ENCODE results near the gene GARIN5B. TPM values are rescaled to one million over a fixed set of nuclear protein-coding genes. Genes with fewer than 3 reads are reported as not detected.
"Not testable (repeated sequence)": the region's sequence is repeated elsewhere in the genome, so short reads cannot be mapped to it uniquely, and the experiment has no call there.

Gene GARIN5B
- total RNA-seq, 6 donors from 2014 or later: not detected

- H3K4me3 ChIP-seq: no peak overlapping the region
- no peaks in the 10 kb centered on the region for H3K27me3 ChIP-seq
- no peaks in the 10 kb centered on the region for H3K9me3 ChIP-seq
- no peak for DNase-seq
- H3K27ac ChIP-seq: no peak overlapping the region
- TF ChIP-seq, protein P1, sequence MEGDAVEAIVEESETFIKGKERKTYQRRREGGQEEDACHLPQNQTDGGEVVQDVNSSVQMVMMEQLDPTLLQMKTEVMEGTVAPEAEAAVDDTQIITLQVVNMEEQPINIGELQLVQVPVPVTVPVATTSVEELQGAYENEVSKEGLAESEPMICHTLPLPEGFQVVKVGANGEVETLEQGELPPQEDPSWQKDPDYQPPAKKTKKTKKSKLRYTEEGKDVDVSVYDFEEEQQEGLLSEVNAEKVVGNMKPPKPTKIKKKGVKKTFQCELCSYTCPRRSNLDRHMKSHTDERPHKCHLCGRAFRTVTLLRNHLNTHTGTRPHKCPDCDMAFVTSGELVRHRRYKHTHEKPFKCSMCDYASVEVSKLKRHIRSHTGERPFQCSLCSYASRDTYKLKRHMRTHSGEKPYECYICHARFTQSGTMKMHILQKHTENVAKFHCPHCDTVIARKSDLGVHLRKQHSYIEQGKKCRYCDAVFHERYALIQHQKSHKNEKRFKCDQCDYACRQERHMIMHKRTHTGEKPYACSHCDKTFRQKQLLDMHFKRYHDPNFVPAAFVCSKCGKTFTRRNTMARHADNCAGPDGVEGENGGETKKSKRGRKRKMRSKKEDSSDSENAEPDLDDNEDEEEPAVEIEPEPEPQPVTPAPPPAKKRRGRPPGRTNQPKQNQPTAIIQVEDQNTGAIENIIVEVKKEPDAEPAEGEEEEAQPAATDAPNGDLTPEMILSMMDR (IDR thresholded peaks at IDR 0.05): no peak
- no peak for TF ChIP-seq EP300 (IDR thresholded peaks at IDR 0.05)
- TF ChIP-seq POLR2AphosphoS5 (IDR thresholded peaks at IDR 0.05): no peak
- TF ChIP-seq POLR2A (IDR thresholded peaks at IDR 0.05): no peak
- peaks cover 0 to 7% (median 4%) of the 10 kb centered on the region in 4 donors for H3K4me1 ChIP-seq
- 74 to 76% methylated on average over 11 of the region's 11 CpGs for whole genome bisulfite sequencing, 2 donors
- ATAC-seq (ENCODE audit: low FRiP score in 2 of 2): no peak
- H3K36me3 ChIP-seq: no peaks in the 10 kb centered on the region
These were observed 29.2 kb downstream of the GARIN5B start for GRCh38 chr19:55333870-55334269.

DNA sequence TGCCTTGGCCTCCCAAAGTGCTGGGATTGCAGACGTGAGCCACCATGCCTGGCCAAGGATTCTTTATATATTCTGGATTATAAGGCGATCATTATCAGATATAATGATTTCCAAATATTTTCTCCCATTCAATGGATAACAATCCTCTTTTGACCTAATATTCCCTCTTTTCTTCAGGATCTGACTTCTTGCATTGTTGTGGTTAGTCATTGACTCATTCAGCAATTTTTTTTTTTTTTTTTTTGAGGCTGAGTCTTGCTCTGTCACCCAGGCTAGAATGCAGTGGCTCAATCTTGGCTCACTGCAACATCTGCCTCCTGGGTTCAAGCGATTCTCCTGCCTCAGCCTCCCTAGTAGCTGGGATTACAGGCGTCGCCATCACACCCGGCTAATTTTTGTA lies 33.3 kb downstream of the GARIN5B start:
- H3K4me3 ChIP-seq; ATAC-seq (ENCODE audit: low FRiP score in 2 of 2); H3K9me3 ChIP-seq; H3K4me1 ChIP-seq; H3K27ac ChIP-seq; H3K27me3 ChIP-seq; DNase-seq; H3K36me3 ChIP-seq: not testable (repeated sequence)
- WGBS, 2 donors: 85 to 94% methylated on average over 6 of the region's 6 CpGs

DNA sequence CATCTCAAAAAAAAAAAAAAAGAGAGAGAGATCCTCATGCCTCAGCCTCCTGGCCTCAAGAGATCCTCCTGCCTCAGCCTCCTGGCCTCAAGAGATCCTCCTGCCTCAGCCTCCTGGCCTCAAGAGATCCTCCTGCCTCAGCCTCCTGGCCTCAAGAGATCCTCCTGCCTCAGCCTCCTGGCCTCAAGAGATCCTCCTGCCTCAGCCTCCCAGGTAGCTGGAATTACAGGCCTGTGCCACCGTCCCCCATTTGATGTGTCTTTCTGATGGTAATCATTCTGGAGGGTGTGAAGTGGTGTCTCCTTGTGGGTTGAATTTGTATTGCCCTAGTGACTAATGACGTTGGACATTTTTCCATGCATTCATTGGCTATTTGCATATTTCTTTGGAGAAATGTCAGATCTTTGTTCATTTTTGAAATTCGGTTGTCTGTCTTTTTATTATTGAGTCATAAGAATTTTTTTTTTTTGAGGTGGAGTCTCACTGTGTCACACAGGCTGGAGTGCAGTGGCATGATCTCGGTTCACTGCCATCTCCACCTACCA lies 34.2 kb downstream of the GARIN5B start:
- not testable (repeated sequence) for ATAC-seq (ENCODE audit: low FRiP score in 2 of 2); H3K27me3 ChIP-seq; H3K36me3 ChIP-seq; H3K27ac ChIP-seq; H3K9me3 ChIP-seq; H3K4me1 ChIP-seq; DNase-seq; H3K4me3 ChIP-seq
- 77 to 85% methylated on average over 4 of the region's 4 CpGs for WGBS, 2 donors

GRCh38 chr19:55325172-55325571 lies 37.9 kb downstream of the GARIN5B start, which contains the start of gene TMEM150B:
Gene TMEM150B (minus strand): TSS chr19:55325341. CDS start chr19:55321036, 4,305 bp downstream.
- DNase-seq: peak in 1 of 2 donors; percentile 39
- H3K27ac ChIP-seq: peak within 1 kb of the TSS; percentile 17 to 80 (median 64)
- TF ChIP-seq, protein P1 (IDR thresholded peaks at IDR 0.05): no peak
- TF ChIP-seq POLR2A (IDR thresholded peaks at IDR 0.05) (peak in 1 of 4 donors; percentile 58), POLR2AphosphoS5 (IDR thresholded peaks at IDR 0.05) (peak in 1 of 2 donors; percentile 27)
- H3K9me3 ChIP-seq: no peaks in the 10 kb centered on the region
- ATAC-seq (ENCODE audit: low FRiP score in 2 of 2): peak in 1 of 2 donors; percentile 41
- peak within 1 kb of the TSS in 3 of 4 donors; percentile 1 to 31 (median 13) for H3K4me3 ChIP-seq
- WGBS, 2 donors: 59% methylated on average over 12 to 14 of the region's 14 CpGs
- H3K4me1 ChIP-seq: peaks cover 0 to 6% (median 0%) of the 10 kb centered on the region in 4 donors
- no peaks in the 10 kb centered on the region for H3K36me3 ChIP-seq
- no peaks in the 10 kb centered on the region for H3K27me3 ChIP-seq

- Histone ChIP-seq H3K36me3 (no peaks in the 10 kb centered on the region), H3K27ac (peak overlapping the region in 3 of 4 donors; percentile 62 to 80 (median 65)), H3K27me3 (no peaks in the 10 kb centered on the region), H3K4me3 (peak overlapping the region in 3 of 4 donors; percentile 1 to 31 (median 13)), H3K9me3 (no peaks in the 10 kb centered on the region), H3K4me1 (peaks cover 0 to 6% (median 0%) of the 10 kb centered on the region in 4 donors)
- no peak for TF ChIP-seq POLR2A (IDR thresholded peaks at IDR 0.05)
- TF ChIP-seq, protein P1 (IDR thresholded peaks at IDR 0.05): no peak
- no peak for TF ChIP-seq EP300 (IDR thresholded peaks at IDR 0.05)
- TF ChIP-seq POLR2AphosphoS5 (IDR thresholded peaks at IDR 0.05): no peak
- ATAC-seq (ENCODE audit: low FRiP score in 2 of 2) (peak in 1 of 2 donors; percentile 5), DNase-seq (no peak)
- WGBS, 2 donors: 80% methylated on average over 6 of the region's 6 CpGs
These were observed 38.4 kb downstream of the GARIN5B start for GRCh38 chr19:55324662-55325061.

All from upper lobe of left lung (tissue), 6 donors.